ENCODE data around the gene WFDC9. TPM values are rescaled to one million over a fixed set of nuclear protein-coding genes. Genes with fewer than 3 reads are reported as not detected.
"Not testable (repeated sequence)": the region's sequence is repeated elsewhere in the genome, so short reads cannot be mapped to it uniquely, and the experiment has no call there.

The WFDC9 gene
- total RNA-seq, 1 donor from 2014 or later: not detected

DNA sequence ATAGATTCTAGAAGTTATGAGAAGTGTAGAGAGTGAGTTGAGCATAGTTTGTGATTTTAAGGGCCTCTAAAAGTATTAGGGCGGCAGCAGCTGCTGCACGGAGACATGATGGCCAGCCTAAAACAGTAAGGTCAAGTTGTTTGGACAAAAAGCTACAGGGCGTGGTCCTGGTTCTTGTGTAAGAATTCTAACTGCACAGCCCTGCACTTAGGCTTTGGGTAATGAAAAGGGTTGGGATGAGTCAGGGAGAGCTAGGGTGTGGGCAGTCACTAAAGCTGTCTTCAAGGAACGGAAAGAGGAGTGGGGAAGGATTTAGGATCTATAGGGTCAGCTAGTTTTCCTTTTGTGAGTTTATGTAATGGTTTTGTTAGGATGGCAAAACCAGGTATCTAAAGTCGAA is 45.1 kb downstream of the WFDC9 start:
- H3K27ac Mint-ChIP-seq; H3K9me3 Mint-ChIP-seq; DNase-seq (ENCODE audit: low spot score); H3K36me3 Mint-ChIP-seq (ENCODE audit: low read depth); H3K4me3 Mint-ChIP-seq (ENCODE audit: low read depth); intact Hi-C loops (cut with micrococcal nuclease); H3K4me1 Mint-ChIP-seq (ENCODE audit: low read depth): not testable (repeated sequence)
- peaks cover 17% of the 10 kb centered on the region for H3K27me3 Mint-ChIP-seq (ENCODE audit: low read depth)

DNA sequence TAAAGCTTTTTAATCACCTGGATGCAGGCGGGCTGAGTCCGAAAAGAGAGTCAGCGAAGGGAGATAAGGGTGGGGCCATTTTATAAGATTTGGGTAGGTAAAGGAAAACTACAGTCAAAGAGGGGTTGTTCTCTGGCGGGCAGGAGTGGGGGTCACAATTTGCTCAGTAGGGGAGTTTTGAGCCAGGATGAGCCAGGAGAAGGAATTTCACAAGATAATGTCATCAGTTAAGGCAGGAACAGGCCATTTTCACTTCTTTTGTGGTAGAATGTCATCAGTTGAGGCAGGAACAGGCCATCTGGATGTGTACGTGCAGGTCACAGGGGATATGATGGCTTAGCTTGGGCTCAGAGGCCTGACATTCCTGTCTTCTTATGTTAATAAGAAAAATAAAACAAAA is 46.8 kb downstream of the WFDC9 start:
- H3K4me1 Mint-ChIP-seq (ENCODE audit: low read depth); H3K4me3 Mint-ChIP-seq (ENCODE audit: low read depth); H3K27ac Mint-ChIP-seq; H3K9me3 Mint-ChIP-seq; DNase-seq (ENCODE audit: low spot score); H3K36me3 Mint-ChIP-seq (ENCODE audit: low read depth); intact Hi-C loops (cut with micrococcal nuclease): not testable (repeated sequence)
- peaks cover 23% of the 10 kb centered on the region for H3K27me3 Mint-ChIP-seq (ENCODE audit: low read depth)

DNA sequence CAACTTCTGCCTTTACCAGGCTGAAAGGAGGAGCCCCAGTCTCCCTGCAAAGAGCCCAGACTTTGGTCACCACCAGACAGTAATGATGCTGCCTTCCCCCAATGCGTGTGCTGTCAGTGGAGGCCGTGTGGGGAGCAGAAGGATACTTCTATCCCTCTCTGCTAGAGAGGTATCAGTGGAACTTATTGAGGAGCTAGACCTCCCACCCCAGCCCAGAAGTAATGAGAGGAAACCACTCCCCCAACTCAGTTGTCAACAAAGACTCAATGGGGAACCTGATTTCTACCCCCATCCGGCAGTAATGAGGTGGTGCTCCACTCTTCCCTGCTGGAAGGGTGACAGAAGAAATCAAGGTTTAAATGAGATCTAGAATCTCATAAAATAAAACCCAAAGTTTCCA is 47.6 kb downstream of the WFDC9 start:
- Mint-ChIP-seq H3K4me3 (ENCODE audit: low read depth) (no peak overlapping the region), H3K4me1 (ENCODE audit: low read depth) (no peaks in the 10 kb centered on the region), H3K9me3 (no peaks in the 10 kb centered on the region), H3K27ac (no peak overlapping the region), H3K36me3 (ENCODE audit: low read depth) (no peaks in the 10 kb centered on the region), H3K27me3 (ENCODE audit: low read depth) (peaks cover 21% of the 10 kb centered on the region)
- intact Hi-C loops (cut with micrococcal nuclease): no loop called here
- no peak for DNase-seq (ENCODE audit: low spot score)

DNA sequence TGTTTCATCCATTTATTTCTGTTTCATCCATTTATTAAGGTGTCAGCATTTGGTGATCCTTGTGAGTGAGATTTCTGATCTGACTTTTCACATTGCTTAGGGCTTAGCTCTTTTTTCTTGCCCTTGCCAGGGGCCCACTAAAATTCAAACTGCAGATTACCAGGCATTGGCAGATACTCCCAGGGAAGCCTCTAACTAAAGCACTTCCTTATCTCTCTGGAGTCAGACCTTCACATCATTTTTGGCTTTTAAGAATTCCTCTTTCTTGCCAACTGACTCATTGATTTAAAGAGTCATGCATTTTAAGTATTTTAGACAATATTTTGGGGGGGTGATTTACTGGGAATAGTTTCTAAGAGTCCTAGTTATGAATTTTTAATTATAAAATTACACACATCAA is 49.4 kb downstream of the WFDC9 start:
- no peaks in the 10 kb centered on the region for H3K9me3 Mint-ChIP-seq
- no peaks in the 10 kb centered on the region for H3K36me3 Mint-ChIP-seq (ENCODE audit: low read depth)
- DNase-seq (ENCODE audit: low spot score): no peak
- no peak overlapping the region for H3K27ac Mint-ChIP-seq
- intact Hi-C loops (cut with micrococcal nuclease): no loop called here
- H3K4me1 Mint-ChIP-seq (ENCODE audit: low read depth): no peaks in the 10 kb centered on the region
- H3K27me3 Mint-ChIP-seq (ENCODE audit: low read depth): peaks cover 23% of the 10 kb centered on the region
- H3K4me3 Mint-ChIP-seq (ENCODE audit: low read depth): no peak overlapping the region

DNA sequence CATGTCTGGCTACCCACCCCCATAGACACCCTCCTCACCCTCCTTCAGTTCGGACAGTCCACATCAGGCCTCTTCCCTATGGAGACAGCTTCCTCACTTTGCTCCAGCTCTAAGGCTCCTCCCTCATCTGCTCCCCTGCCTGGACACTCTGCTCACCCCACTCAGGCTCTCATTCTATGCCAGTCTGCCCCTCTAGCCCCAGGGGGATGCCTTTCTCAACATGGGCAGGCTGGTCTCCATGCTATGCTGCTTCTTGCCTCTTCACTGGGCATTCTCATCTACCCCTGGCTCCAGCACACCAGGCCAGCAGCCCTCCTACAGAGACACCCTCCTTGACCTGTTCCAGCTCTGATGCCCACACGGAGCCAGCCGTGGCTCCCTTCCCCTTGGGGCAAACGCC is 51.9 kb downstream of the WFDC9 start, which contains the start of gene WFDC8:
Gene WFDC8, minus strand, starts transcription at position 101 of the 400 bp plus-strand sequence. Its CDS starts 37 bp downstream, at position 64.
- no peak within 1 kb of the TSS for H3K27ac Mint-ChIP-seq
- H3K4me1 Mint-ChIP-seq (ENCODE audit: low read depth): no peaks in the 10 kb centered on the region
- peaks cover 25% of the 10 kb centered on the region for H3K27me3 Mint-ChIP-seq (ENCODE audit: low read depth)
- H3K9me3 Mint-ChIP-seq: no peaks in the 10 kb centered on the region
- intact Hi-C loops (cut with micrococcal nuclease): no loop called here
- H3K36me3 Mint-ChIP-seq (ENCODE audit: low read depth): no peaks in the 10 kb centered on the region
- no peak within 1 kb of the TSS for H3K4me3 Mint-ChIP-seq (ENCODE audit: low read depth)
- no peak for DNase-seq (ENCODE audit: low spot score)

DNA sequence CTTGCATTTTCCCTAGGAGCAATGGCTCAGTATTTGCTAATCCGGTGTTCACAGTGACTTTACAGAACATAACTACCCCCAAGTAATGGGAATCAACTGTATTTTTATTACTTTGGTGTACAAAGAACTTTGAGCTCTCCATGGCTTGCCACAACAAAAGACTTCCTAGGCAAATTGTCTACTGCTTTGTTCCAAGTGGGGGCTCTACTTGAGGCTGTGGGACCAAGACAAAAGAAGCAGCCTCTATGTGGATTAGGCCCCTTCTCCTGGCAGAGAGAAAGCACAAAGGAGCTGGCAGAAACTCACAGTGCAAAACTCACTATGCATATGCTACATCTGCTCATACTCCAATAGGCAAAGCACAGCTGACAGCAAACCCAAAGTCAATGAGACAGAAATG is 52.9 kb downstream of the WFDC9 start:
- DNase-seq (ENCODE audit: low spot score): no peak
- H3K27me3 Mint-ChIP-seq (ENCODE audit: low read depth): peaks cover 23% of the 10 kb centered on the region
- H3K9me3 Mint-ChIP-seq: no peaks in the 10 kb centered on the region
- intact Hi-C loops (cut with micrococcal nuclease): no loop called here
- H3K27ac Mint-ChIP-seq: no peak overlapping the region
- no peaks in the 10 kb centered on the region for H3K36me3 Mint-ChIP-seq (ENCODE audit: low read depth)
- H3K4me1 Mint-ChIP-seq (ENCODE audit: low read depth): no peaks in the 10 kb centered on the region
- no peak overlapping the region for H3K4me3 Mint-ChIP-seq (ENCODE audit: low read depth)

DNA sequence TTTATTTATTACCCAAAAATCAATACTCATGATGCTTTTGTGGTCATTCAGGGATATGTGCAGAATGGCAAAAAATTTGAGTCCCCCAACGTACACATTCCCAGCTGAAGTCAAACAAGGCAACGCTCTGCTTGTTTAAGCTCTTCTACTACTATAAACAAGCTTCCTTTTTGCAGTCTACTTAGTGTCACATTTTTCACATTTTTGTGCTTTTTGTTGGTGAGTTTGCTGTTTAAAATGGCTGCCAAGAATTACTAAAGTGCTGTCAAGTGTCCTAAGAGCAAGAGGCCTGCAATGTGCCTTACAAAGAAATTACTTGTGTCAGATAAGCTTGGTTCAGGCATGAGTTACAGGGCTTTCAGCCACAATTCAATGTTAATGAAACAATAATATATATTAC is 54.1 kb downstream of the WFDC9 start:
- intact Hi-C loops (cut with micrococcal nuclease): no loop called here
- no peak for DNase-seq (ENCODE audit: low spot score)
- peaks cover 20% of the 10 kb centered on the region for H3K27me3 Mint-ChIP-seq (ENCODE audit: low read depth)
- no peak overlapping the region for H3K4me3 Mint-ChIP-seq (ENCODE audit: low read depth)
- H3K27ac Mint-ChIP-seq: no peak overlapping the region
- H3K9me3 Mint-ChIP-seq: no peaks in the 10 kb centered on the region
- no peaks in the 10 kb centered on the region for H3K4me1 Mint-ChIP-seq (ENCODE audit: low read depth)
- H3K36me3 Mint-ChIP-seq (ENCODE audit: low read depth): no peaks in the 10 kb centered on the region

DNA sequence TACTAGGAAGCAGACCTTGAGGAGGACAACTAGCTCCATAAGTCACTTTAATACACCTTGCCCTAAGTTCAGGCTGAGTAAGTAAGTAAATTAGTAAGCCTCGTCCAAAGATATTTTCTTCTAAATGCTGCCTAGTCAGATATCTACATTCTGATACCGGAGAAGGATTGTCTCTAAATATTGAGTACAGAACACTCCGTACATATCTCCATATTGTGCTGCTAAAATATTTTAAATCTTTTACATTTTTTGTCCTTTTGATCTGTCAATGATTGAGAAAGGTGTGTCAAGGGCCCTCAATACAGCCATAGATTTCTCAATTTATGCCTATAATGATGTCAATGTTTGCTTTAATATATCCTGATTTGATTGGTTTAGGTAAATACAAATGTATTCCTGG is 55.2 kb downstream of the WFDC9 start:
- Mint-ChIP-seq H3K36me3 (ENCODE audit: low read depth) (no peaks in the 10 kb centered on the region), H3K4me3 (ENCODE audit: low read depth) (no peak overlapping the region), H3K4me1 (ENCODE audit: low read depth) (no peaks in the 10 kb centered on the region), H3K27ac (no peak overlapping the region), H3K27me3 (ENCODE audit: low read depth) (peaks cover 22% of the 10 kb centered on the region), H3K9me3 (no peaks in the 10 kb centered on the region)
- DNase-seq (ENCODE audit: low spot score): no peak
- intact Hi-C loops (cut with micrococcal nuclease): no loop called here

DNA sequence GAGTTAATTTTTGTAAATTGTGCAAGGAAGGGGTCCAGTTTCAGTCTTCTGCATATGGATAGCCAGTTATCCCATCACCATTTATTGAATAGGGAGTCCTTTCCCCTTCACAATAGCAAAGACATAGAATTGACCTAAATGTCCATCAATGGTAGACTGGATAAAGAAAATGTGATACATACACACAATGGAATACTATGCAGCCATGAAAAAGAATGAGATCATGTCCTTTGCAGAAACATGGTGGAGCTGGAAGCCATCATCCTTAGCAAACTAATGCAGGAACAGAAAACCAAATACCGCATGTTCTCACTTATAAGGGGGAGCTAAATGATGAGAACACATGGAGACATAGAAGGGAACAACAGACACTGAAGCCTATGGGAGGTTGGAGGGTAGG is 61.4 kb downstream of the WFDC9 start:
- H3K4me3 Mint-ChIP-seq (ENCODE audit: low read depth); H3K36me3 Mint-ChIP-seq (ENCODE audit: low read depth); H3K27me3 Mint-ChIP-seq (ENCODE audit: low read depth); H3K9me3 Mint-ChIP-seq; DNase-seq (ENCODE audit: low spot score); H3K4me1 Mint-ChIP-seq (ENCODE audit: low read depth); H3K27ac Mint-ChIP-seq; intact Hi-C loops (cut with micrococcal nuclease): not testable (repeated sequence)

DNA sequence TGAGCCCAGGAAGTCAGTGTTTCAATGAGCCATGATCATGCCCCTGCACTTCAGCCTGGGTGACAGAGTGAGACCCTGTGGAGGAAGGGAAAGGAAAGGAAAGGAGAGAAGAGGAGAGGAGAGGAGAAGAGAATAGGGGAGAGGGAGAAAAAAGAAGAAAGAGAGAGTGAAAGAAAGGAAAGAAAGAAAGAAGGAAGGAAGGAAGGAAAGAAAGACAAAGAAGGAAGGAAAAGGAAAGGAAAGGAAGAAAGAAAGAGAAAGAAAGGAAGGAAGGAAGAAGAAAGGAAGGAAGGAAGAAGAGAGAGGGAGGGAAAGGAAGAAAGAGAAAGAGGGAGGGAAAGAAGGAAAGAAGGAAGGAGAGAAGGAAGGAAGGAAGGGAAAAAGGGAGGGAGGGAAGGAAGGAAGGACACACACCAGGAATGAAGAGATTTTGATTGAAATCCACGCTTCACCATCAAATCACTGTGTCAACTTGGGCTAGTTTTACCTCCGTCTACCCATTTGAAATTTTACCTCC is 66.3 kb downstream of the WFDC9 start:
- intact Hi-C loops (cut with micrococcal nuclease): no loop called here

More for the DNA sequence above, 66.3 kb downstream of the WFDC9 start:
- no peak overlapping the region for H3K27ac Mint-ChIP-seq
- peaks cover 3% of the 10 kb centered on the region for H3K9me3 Mint-ChIP-seq
- no peak for DNase-seq (ENCODE audit: low spot score)
- no peaks in the 10 kb centered on the region for H3K36me3 Mint-ChIP-seq (ENCODE audit: low read depth)
- H3K27me3 Mint-ChIP-seq (ENCODE audit: low read depth): peaks cover 13% of the 10 kb centered on the region
- no peaks in the 10 kb centered on the region for H3K4me1 Mint-ChIP-seq (ENCODE audit: low read depth)
- H3K4me3 Mint-ChIP-seq (ENCODE audit: low read depth): no peak overlapping the region

Other genes starting within 250 kb of the WFDC9 start
- 12.3 and 12.8 TPM in 2 replicates for gene DBNDD2, start 223.0 kb downstream of the WFDC9 start, total RNA-seq
- 72.5 and 72.7 TPM in 2 replicates for gene PIGT, start 215.1 kb downstream of the WFDC9 start, total RNA-seq
- gene WFDC2, start 161.5 kb downstream of the WFDC9 start, total RNA-seq: not detected in 2 replicates
- not detected in 2 replicates for gene SPINT3, start 115.7 kb downstream of the WFDC9 start, total RNA-seq
- not detected in 2 replicates for gene WFDC6, start 91.8 kb downstream of the WFDC9 start, total RNA-seq
- gene EPPIN, start 83.9 kb downstream of the WFDC9 start, total RNA-seq: not detected in 2 replicates
- gene WFDC8, start 52.0 kb downstream of the WFDC9 start, total RNA-seq: not detected in 2 replicates
- gene WFDC10A, start 1.5 kb downstream of the WFDC9 start, total RNA-seq: not detected in 2 replicates
- gene WFDC11, start 39.0 kb upstream of the WFDC9 start, total RNA-seq: not detected in 2 replicates
- not detected in 2 replicates for gene WFDC13, start 70.8 kb upstream of the WFDC9 start, total RNA-seq
- gene WFDC10B, start 73.7 kb upstream of the WFDC9 start, total RNA-seq: not detected in 2 replicates
- not detected in 2 replicates for gene SPINT4, start 91.1 kb upstream of the WFDC9 start, total RNA-seq
- 0.39 TPM in 1 of 2 replicates, not detected in the other for gene WFDC3, start 160.6 kb upstream of the WFDC9 start, total RNA-seq
- 30.7 and 35.2 TPM in 2 replicates for gene DNTTIP1, start 160.7 kb upstream of the WFDC9 start, total RNA-seq
- gene UBE2C, start 181.4 kb upstream of the WFDC9 start, total RNA-seq: 142 and 145 TPM in 2 replicates
- 0.28 TPM in 1 of 2 replicates, not detected in the other for gene TNNC2, start 196.0 kb upstream of the WFDC9 start, total RNA-seq
- 1.5 and 2.0 TPM in 2 replicates for gene SNX21, start 202.5 kb upstream of the WFDC9 start, total RNA-seq
- 28.0 and 29.1 TPM in 2 replicates for gene ACOT8, start 226.1 kb upstream of the WFDC9 start, total RNA-seq
- 6.2 and 6.3 TPM in 2 replicates for gene ZSWIM3, start 226.3 kb upstream of the WFDC9 start, total RNA-seq
- 9.3 and 10.3 TPM in 2 replicates for gene ZSWIM1, start 249.9 kb upstream of the WFDC9 start, total RNA-seq